ENCODE measurements around the gene CTNNA2.

CTNNA2 gene

DNA sequence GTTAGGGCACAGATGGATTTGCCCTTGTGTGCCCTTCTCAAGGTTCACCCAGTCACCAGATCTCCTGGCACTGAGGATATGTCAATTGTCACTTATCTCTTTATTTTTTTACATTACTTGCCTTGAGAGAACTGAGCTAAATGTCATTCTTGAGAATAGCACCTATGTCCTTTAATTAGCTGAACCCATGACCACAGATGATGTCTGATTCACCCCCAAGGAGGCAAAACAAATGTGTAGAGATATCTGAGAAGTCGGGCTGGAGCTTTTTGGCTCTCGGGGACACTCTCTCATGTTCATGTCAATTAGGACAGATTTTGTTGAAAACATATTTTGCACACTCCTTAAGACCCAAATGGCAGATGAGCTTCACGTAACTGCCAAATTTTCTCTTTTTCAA is 963.1 kb downstream of the CTNNA2 start:
- no peak overlapping the region for H3K4me3 ChIP-seq (ENCODE audit: low read depth, low read length)
- no peak for DNase-seq (ENCODE audit: low read depth)
- TF ChIP-seq, protein P1, sequence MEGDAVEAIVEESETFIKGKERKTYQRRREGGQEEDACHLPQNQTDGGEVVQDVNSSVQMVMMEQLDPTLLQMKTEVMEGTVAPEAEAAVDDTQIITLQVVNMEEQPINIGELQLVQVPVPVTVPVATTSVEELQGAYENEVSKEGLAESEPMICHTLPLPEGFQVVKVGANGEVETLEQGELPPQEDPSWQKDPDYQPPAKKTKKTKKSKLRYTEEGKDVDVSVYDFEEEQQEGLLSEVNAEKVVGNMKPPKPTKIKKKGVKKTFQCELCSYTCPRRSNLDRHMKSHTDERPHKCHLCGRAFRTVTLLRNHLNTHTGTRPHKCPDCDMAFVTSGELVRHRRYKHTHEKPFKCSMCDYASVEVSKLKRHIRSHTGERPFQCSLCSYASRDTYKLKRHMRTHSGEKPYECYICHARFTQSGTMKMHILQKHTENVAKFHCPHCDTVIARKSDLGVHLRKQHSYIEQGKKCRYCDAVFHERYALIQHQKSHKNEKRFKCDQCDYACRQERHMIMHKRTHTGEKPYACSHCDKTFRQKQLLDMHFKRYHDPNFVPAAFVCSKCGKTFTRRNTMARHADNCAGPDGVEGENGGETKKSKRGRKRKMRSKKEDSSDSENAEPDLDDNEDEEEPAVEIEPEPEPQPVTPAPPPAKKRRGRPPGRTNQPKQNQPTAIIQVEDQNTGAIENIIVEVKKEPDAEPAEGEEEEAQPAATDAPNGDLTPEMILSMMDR (IDR thresholded peaks at IDR 0.05; ENCODE audit: insufficient read depth, low read depth, low read length, missing control alignments), result no peak

DNA sequence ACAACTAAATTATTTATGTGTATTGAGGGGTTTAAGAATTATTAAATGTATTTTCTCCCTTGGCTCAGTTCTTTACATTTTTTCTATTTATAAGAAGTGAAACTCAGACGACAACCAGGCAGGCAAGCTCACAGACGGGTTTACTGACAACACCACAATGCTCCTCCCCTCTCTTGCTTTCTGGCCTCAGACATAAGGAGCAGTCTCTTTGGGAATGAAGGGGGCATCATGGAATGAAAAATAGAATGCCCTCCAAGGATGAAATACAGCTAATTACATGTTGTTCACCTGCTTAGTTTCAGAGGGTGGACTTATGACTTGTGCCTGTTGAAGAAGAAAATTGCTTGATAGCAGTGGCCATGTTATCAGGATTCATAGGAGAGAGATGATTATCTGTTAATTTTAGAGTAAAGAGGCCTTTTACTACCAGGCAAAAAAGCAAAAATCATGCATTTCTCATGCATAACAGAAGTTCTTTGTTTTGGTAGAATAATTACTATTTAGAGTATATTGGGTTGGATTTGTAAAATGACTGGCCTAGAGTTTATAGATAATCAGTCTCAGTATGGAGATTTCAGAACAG is 963.8 kb downstream of the CTNNA2 start:
- DNase-seq (ENCODE audit: low read depth), result no peak
- H3K4me3 ChIP-seq (ENCODE audit: low read depth, low read length), result no peak overlapping the region
- TF ChIP-seq, protein P1 (IDR thresholded peaks at IDR 0.05; ENCODE audit: insufficient read depth, low read depth, low read length, missing control alignments), result no peak

DNA sequence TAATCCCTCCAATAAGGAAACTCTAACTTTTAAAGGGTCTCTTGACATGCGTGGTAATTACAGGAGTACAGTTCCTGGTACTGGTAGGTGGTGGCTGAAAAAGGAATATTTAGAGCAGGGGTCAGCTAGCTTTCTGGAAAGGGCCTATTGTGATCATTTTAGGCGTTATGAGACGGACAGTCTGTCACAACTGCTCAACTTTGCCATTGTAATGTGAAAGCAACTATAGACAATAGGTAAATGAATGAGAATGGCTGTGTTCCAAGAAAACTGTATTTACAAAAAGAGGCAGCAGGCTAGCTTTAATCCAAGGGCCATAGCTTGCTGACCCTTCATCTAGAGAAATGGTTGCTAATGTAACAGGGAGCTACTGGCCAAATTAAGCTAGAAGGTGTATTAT is 969.4 kb downstream of the CTNNA2 start:
- TF ChIP-seq, protein P1 (IDR thresholded peaks at IDR 0.05; ENCODE audit: insufficient read depth, low read depth, low read length, missing control alignments), result no peak
- no peak overlapping the region for H3K4me3 ChIP-seq (ENCODE audit: low read depth, low read length)
- no peak for DNase-seq (ENCODE audit: low read depth)

DNA sequence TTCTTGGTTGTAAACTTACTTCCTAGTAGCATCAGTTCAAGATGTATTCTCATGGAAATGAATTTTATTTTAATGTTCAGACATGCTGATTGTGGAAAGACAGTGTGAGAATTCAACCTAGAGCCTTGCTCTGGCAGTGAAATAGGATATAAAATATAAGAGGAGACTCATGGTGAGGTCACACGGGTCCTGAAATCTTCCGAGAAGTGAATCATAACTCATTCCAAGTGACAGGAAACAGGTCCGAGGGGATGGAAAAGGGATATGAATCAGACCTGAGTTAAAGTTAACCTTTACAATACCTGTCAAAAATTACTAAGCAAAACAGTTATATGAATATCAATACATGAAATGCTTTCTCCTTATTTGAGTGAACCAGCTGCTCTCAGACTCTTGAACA is 976.9 kb downstream of the CTNNA2 start:
- TF ChIP-seq, protein P1 (IDR thresholded peaks at IDR 0.05; ENCODE audit: insufficient read depth, low read depth, low read length, missing control alignments), result no peak
- no peak for DNase-seq (ENCODE audit: low read depth)
- no peak overlapping the region for H3K4me3 ChIP-seq (ENCODE audit: low read depth, low read length)

DNA sequence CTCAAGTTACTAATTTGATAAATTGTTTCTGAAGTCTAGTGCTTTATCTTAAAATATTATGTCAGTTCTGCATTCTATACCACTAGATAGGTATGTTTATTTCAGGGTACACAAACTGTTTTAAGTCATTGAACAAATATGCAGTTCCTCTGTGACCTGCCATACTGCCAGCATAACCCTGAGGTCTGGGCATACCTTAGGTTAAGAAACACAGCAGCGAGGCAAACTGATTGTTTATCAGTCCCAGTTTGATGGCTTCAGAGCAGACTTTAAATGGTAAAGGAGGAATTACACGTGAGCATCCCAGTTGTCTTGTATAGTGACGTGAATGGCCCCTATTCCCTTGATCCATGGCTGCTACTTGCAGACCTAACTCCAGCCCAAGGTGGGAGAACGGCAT is 978.1 kb downstream of the CTNNA2 start:
- TF ChIP-seq, protein P1 (IDR thresholded peaks at IDR 0.05; ENCODE audit: insufficient read depth, low read depth, low read length, missing control alignments), result no peak
- no peak overlapping the region for H3K4me3 ChIP-seq (ENCODE audit: low read depth, low read length)
- DNase-seq (ENCODE audit: low read depth), result no peak

DNA sequence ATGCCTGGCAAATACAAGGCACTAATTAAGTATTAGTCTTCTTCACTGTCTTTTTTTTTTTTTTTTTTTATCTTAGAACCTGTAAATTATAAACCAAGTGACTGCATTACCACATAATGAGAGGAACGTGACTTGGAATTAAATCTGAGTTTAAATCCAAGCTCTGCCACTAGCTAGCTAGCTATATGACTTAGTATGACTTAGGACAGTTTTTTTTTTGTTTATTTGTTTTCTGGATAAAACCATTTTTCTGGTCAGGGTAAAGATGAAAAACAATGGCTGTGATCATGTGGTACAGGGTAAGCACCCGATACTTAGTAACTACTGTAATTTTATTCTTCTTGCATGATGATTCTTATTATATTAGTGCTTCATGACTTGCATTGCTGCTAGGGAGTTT is 983.5 kb downstream of the CTNNA2 start:
- TF ChIP-seq, protein P1 (IDR thresholded peaks at IDR 0.05; ENCODE audit: insufficient read depth, low read depth, low read length, missing control alignments), result no peak
- no peak overlapping the region for H3K4me3 ChIP-seq (ENCODE audit: low read depth, low read length)
- DNase-seq (ENCODE audit: low read depth), result no peak

DNA sequence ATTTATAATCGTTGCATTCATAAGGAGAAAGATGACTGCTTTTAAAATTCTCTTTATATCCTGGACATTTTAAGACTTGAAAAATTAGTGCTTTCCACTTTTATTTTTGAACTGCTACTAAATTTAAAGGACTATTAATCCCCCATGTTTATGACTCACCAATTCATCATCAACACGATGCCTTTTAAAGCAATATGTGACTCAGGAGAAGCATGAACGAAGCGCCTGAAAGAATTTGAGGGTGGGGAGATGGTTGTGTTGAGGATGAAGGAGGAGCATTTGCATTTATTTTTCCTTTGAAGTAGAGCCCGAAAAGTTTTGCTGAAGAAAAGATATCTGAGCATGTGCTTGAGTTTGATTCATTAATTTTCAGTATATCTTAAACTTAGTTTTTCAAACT is 983.9 kb downstream of the CTNNA2 start:
- no peak for DNase-seq (ENCODE audit: low read depth)
- no peak overlapping the region for H3K4me3 ChIP-seq (ENCODE audit: low read depth, low read length)
- TF ChIP-seq, protein P1 (IDR thresholded peaks at IDR 0.05; ENCODE audit: insufficient read depth, low read depth, low read length, missing control alignments), result no peak
